A673 (cell line): Measurements from ENCODE around the gene SPSB4. TPM values are rescaled to one million over a fixed set of nuclear protein-coding genes. Genes with fewer than 3 reads are reported as not detected.

Source experiments
- BruUV-seq: library from RNA; stranded (reverse); fragments of 400-500 nt; replicated peaks from 2 replicates; lab custom pipeline; 2021; lab: Mats Ljungman, UMichigan
- CTCF ChIA-PET: fragments of 300-600 bp; sonication (Branson Sonifier 250); formaldehyde crosslinking; loops from one replicate; lab custom pipeline; 2022; ENCODE audit warnings: antibody characterized with exemption; lab: Charles Lee
- POLR2A ChIA-PET: fragments of 300-600 bp; sonication (Branson Sonifier 250); formaldehyde crosslinking; loops from one replicate; lab custom pipeline; 2022; ENCODE audit warnings: antibody characterized with exemption; ENCODE audit not compliant: low non-redundant PET; lab: Charles Lee
- DNase-seq: peaks from one replicate; pipeline ENCODE4 v3.0.0-alpha.2; 2015; ENCODE audit warnings: low spot score
- H3K27ac ChIP-seq: fragments of 200-600 bp; sonication (generic); 2 replicates; pipeline ENCODE4 v1.5.1; 2016; ENCODE audit warnings: mixed run types, low read depth, mild to moderate bottlenecking, mixed read lengths, antibody characterized with exemption, low read length; ENCODE audit not compliant: poor library complexity, severe bottlenecking
- H3K27me3 ChIP-seq: fragments of 200-600 bp; sonication (generic); replicated peaks from 2 replicates; pipeline ENCODE4 v1.6.1; 2017; ENCODE audit warnings: mixed run types, low read depth, mild to moderate bottlenecking, mixed read lengths, antibody characterized with exemption, low read length; ENCODE audit not compliant: insufficient read depth, poor library complexity
- H3K36me3 ChIP-seq: fragments of 200-600 bp; sonication (generic); 2 replicates; pipeline ENCODE4 v1.6.1; 2016; ENCODE audit warnings: mixed run types, mild to moderate bottlenecking, mixed read lengths, antibody characterized with exemption, low read length; ENCODE audit not compliant: insufficient read depth, poor library complexity, severe bottlenecking
- H3K4me1 ChIP-seq: fragments of 200-600 bp; sonication (generic); 2 replicates; pipeline ENCODE4 v1.6.1; 2017; ENCODE audit warnings: mixed run types, mild to moderate bottlenecking, mixed read lengths, antibody characterized with exemption, low read length; ENCODE audit not compliant: insufficient read depth, poor library complexity, severe bottlenecking
- H3K4me3 ChIP-seq: fragments of 200-600 bp; sonication (generic); 2 replicates; pipeline ENCODE4 v1.5.1; 2016; ENCODE audit warnings: low read depth, mixed run types, mild to moderate bottlenecking, mixed read lengths, low read length; ENCODE audit not compliant: poor library complexity, severe bottlenecking
- H3K9me3 ChIP-seq: fragments of 200-600 bp; sonication (generic); 2 replicates; pipeline ENCODE4 v1.6.1; 2016; ENCODE audit warnings: mixed run types, low read depth, mild to moderate bottlenecking, mixed read lengths, antibody characterized with exemption, low read length; ENCODE audit not compliant: poor library complexity, severe bottlenecking
- EZH2 ChIP-seq: fragments of 200-600 bp; sonication (generic); IDR thresholded peaks from 2 replicates; pipeline ENCODE4 v1.6.1; 2017; ENCODE audit warnings: borderline replicate concordance, low read depth, mild to moderate bottlenecking, mixed read lengths, antibody characterized with exemption, low read length; ENCODE audit not compliant: poor library complexity, severe bottlenecking
- intact Hi-C: fragments of 100-400 bp; cut with micrococcal nuclease; formaldehyde crosslinking; loops from one replicate; pipeline ENCODE4 v1.10.0; 2022; ENCODE audit not compliant: unreplicated experiment
- total RNA-seq: library from RNA; stranded (reverse); gene quantifications from 2 replicates; pipeline ENCODE4 v1.2.3, GENCODE V29; 2021
- TF ChIP-seq, protein P1 (sequence below): fragments of 300-800, 200-600 bp; sonication (generic); conservative IDR thresholded peaks from 2 replicates; pipeline ENCODE4 v1.5.1; 2017; ENCODE audit warnings: low read depth, mild to moderate bottlenecking, antibody characterized with exemption, low read length, moderate library complexity, mixed read lengths

SPSB4 gene
- total RNA-seq, 1 experiment from 2014 or later = 0.39 TPM

DNA sequence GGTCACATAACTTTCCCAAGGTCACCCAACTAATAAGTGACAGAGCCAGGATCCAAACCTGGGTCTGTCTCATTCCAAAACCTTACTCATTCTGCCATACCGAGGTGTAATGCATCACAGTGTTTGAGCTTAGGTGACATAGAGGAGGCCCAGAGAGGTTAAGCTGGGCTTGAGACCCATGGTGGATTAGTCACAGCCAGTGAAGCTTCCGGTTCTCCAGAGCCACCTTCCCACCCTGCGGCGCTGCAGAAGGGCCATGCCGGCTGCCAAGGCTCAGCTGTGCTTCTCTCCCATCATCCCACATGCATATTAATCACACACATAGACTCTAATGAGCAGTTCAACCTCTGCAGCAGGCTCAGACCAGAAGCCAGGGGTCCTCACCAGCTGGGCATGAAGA is 42.2 kb downstream of the SPSB4 start:
- CTCF ChIA-PET = interaction anchor here (0.6 to 1.0 kb wide), 2 partner anchors 96 to 308 kb away, joined by 3 to 4 read pairs; no protein-coding TSS in a partner anchor
- POLR2A ChIA-PET = no interaction called here
- intact Hi-C loops = no loop called here
- peaks cover 39% of the 10 kb centered on the region for H3K4me1 ChIP-seq
- no peak overlapping the region for H3K4me3 ChIP-seq
- BruUV-seq = no TSS peak
- no peaks in the 10 kb centered on the region for H3K9me3 ChIP-seq
- no peak overlapping the region for H3K27ac ChIP-seq
- DNase-seq = peak; percentile 40
- no peaks in the 10 kb centered on the region for H3K36me3 ChIP-seq
- TF ChIP-seq, protein P1, sequence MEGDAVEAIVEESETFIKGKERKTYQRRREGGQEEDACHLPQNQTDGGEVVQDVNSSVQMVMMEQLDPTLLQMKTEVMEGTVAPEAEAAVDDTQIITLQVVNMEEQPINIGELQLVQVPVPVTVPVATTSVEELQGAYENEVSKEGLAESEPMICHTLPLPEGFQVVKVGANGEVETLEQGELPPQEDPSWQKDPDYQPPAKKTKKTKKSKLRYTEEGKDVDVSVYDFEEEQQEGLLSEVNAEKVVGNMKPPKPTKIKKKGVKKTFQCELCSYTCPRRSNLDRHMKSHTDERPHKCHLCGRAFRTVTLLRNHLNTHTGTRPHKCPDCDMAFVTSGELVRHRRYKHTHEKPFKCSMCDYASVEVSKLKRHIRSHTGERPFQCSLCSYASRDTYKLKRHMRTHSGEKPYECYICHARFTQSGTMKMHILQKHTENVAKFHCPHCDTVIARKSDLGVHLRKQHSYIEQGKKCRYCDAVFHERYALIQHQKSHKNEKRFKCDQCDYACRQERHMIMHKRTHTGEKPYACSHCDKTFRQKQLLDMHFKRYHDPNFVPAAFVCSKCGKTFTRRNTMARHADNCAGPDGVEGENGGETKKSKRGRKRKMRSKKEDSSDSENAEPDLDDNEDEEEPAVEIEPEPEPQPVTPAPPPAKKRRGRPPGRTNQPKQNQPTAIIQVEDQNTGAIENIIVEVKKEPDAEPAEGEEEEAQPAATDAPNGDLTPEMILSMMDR = no peak
- TF ChIP-seq EZH2 = no peak
- H3K27me3 ChIP-seq = no peaks in the 10 kb centered on the region

DNA sequence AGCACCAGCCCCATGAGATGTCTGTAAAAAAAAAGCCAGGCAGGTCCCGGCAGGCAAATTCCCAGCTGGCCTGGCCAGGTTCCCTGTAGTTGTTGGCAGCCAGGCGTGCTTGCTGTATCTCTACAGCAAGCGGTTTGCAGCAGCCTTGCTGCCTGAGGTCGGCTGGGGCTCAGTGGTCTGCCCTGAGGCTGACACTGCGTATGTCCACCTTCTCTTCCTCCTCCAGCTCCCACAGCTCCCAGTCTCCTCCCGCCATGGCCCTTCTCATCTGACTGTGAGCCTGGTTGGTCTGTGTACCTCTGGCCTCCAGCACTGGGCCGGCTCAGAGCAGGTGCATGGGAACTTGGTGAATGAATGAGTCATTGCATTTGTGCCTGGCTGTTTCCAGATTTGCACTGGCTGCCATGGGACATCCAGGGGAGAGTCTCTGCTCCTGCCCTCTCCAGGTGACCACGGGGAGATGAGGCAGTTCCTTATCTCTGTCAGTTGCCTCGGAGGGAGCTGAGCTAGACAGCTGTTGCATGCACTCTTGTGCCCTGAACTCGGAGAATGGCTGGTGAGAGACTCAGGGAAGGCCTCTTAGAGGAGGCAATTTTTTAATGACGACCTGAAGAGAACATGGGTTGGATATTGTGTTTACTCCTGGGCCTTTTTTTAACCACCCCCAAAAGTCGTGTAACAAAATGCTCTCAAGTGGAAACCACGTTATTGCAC is 43.0 kb downstream of the SPSB4 start:
- no peak overlapping the region for H3K4me3 ChIP-seq
- TF ChIP-seq, protein P1 = no peak
- no peak for TF ChIP-seq EZH2
- H3K27me3 ChIP-seq = no peaks in the 10 kb centered on the region
- no TSS peak for BruUV-seq
- no peak overlapping the region for H3K27ac ChIP-seq
- CTCF ChIA-PET = interaction anchor here (1.1 kb wide), 1 partner anchor 12 kb away, joined by 3 read pairs; no protein-coding TSS in a partner anchor
- H3K36me3 ChIP-seq = no peaks in the 10 kb centered on the region
- H3K4me1 ChIP-seq = peaks cover 39% of the 10 kb centered on the region
- POLR2A ChIA-PET = no interaction called here
- intact Hi-C loops = no loop called here
- no peaks in the 10 kb centered on the region for H3K9me3 ChIP-seq
- no peak for DNase-seq

DNA sequence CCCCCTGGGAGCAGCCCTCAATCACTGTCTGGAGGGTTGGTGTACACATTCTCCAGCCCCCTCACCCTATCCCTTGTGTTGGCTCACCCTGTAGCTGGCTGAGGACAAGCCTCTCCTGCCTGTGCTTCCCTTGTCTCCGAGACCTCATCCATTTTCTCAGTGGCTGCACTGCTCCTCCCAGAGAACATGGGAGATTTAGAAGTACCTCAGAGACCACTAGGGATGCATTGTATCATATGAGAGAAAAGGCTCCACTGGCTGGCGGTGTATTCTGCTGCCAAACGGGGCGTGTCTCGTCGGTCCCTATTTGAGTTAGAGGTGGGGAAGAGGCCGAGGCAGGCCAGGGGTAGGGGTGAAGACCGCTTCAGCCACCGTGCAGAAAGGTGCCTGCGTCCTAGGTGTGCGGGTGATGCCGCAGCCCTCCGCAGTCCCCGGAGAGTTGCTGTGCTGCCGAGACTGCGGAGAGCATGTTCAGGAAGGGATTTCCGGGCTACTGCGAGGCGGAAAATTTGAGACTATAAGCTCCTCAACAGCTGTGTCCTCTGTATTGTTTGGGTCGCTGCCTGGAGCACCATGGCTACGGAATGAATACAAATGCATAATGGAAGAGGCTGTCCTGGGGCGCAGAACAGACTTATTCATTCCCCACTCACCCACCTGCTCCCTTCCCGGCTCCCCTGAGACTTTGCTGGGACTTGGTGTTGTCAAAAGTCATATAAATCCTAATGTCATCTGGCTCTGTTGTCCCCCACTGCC is 43.8 kb downstream of the SPSB4 start:
- DNase-seq = peak; percentile 93
- H3K4me1 ChIP-seq = peaks cover 39% of the 10 kb centered on the region
- CTCF ChIA-PET = interaction anchor here (0.8 to 1.1 kb wide), 3 partner anchors 10 to 44 kb away, joined by 3 to 5 read pairs (median 3); partner anchors contain the start of gene SPSB4
- no peaks in the 10 kb centered on the region for H3K27me3 ChIP-seq
- H3K4me3 ChIP-seq = peak overlapping the region; percentile 11
- TF ChIP-seq EZH2 = no peak
- TF ChIP-seq, protein P1 = no peak
- BruUV-seq = no TSS peak
- H3K27ac ChIP-seq = no peak overlapping the region
- POLR2A ChIA-PET = interaction anchor here (0.6 kb wide), 1 partner anchor 292 kb away, joined by 3 read pairs; no protein-coding TSS in a partner anchor
- intact Hi-C loops = no loop called here
- H3K36me3 ChIP-seq = no peaks in the 10 kb centered on the region
- no peaks in the 10 kb centered on the region for H3K9me3 ChIP-seq
